Measurements from ENCODE around the gene HNRNPUL1. TPM values are rescaled to one million over a fixed set of nuclear protein-coding genes. Genes with fewer than 3 reads are reported as not detected.

Gene HNRNPUL1
- total and polyA plus RNA-seq, 2 experiments from 2014 or later, result 204 to 207 TPM

DNA sequence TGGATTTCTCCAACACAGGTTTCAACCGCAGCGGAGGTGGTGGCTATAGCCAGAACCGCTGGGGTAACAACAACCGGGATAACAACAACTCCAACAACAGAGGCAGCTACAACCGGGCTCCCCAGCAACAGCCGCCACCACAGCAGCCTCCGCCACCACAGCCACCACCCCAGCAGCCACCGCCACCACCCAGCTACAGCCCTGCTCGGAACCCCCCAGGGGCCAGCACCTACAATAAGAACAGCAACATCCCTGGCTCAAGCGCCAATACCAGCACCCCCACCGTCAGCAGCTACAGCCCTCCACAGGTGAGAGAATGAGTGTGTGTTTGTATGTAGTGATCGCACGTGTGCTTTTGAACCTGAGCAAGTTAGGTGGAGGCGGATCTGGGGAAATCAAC lies 39.8 kb downstream of the HNRNPUL1 start:
- TF ChIP-seq, protein P1, sequence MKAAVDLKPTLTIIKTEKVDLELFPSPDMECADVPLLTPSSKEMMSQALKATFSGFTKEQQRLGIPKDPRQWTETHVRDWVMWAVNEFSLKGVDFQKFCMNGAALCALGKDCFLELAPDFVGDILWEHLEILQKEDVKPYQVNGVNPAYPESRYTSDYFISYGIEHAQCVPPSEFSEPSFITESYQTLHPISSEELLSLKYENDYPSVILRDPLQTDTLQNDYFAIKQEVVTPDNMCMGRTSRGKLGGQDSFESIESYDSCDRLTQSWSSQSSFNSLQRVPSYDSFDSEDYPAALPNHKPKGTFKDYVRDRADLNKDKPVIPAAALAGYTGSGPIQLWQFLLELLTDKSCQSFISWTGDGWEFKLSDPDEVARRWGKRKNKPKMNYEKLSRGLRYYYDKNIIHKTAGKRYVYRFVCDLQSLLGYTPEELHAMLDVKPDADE (IDR thresholded peaks at IDR 0.05), result no peak
- no peak for TF ChIP-seq JUNB (IDR thresholded peaks at IDR 0.05; ENCODE audit: unreplicated experiment)
- TF ChIP-seq, protein P2, sequence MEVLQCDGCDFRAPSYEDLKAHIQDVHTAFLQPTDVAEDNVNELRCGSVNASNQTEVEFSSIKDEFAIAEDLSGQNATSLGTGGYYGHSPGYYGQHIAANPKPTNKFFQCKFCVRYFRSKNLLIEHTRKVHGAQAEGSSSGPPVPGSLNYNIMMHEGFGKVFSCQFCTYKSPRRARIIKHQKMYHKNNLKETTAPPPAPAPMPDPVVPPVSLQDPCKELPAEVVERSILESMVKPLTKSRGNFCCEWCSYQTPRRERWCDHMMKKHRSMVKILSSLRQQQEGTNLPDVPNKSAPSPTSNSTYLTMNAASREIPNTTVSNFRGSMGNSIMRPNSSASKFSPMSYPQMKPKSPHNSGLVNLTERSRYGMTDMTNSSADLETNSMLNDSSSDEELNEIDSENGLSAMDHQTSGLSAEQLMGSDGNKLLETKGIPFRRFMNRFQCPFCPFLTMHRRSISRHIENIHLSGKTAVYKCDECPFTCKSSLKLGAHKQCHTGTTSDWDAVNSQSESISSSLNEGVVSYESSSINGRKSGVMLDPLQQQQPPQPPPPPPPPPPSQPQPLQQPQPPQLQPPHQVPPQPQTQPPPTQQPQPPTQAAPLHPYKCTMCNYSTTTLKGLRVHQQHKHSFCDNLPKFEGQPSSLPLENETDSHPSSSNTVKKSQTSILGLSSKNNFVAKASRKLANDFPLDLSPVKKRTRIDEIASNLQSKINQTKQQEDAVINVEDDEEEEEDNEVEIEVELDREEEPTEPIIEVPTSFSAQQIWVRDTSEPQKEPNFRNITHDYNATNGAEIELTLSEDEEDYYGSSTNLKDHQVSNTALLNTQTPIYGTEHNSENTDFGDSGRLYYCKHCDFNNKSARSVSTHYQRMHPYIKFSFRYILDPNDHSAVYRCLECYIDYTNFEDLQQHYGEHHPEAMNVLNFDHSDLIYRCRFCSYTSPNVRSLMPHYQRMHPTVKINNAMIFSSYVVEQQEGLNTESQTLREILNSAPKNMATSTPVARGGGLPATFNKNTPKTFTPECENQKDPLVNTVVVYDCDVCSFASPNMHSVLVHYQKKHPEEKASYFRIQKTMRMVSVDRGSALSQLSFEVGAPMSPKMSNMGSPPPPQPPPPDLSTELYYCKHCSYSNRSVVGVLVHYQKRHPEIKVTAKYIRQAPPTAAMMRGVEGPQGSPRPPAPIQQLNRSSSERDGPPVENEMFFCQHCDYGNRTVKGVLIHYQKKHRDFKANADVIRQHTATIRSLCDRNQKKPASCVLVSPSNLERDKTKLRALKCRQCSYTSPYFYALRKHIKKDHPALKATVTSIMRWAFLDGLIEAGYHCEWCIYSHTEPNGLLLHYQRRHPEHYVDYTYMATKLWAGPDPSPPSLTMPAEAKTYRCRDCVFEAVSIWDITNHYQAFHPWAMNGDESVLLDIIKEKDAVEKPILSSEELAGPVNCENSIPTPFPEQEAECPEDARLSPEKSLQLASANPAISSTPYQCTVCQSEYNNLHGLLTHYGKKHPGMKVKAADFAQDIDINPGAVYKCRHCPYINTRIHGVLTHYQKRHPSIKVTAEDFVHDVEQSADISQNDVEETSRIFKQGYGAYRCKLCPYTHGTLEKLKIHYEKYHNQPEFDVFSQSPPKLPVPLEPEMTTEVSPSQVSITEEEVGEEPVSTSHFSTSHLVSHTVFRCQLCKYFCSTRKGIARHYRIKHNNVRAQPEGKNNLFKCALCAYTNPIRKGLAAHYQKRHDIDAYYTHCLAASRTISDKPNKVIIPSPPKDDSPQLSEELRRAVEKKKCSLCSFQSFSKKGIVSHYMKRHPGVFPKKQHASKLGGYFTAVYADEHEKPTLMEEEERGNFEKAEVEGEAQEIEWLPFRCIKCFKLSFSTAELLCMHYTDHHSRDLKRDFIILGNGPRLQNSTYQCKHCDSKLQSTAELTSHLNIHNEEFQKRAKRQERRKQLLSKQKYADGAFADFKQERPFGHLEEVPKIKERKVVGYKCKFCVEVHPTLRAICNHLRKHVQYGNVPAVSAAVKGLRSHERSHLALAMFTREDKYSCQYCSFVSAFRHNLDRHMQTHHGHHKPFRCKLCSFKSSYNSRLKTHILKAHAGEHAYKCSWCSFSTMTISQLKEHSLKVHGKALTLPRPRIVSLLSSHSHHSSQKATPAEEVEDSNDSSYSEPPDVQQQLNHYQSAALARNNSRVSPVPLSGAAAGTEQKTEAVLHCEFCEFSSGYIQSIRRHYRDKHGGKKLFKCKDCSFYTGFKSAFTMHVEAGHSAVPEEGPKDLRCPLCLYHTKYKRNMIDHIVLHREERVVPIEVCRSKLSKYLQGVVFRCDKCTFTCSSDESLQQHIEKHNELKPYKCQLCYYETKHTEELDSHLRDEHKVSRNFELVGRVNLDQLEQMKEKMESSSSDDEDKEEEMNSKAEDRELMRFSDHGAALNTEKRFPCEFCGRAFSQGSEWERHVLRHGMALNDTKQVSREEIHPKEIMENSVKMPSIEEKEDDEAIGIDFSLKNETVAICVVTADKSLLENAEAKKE (CRISPR knock-in tag; IDR thresholded peaks at IDR 0.05), result no peak
- TF ChIP-seq ZNF331 (CRISPR knock-in tag; IDR thresholded peaks at IDR 0.05; ENCODE audit: low read depth), result no peak
- TF ChIP-seq ZNF114 (CRISPR knock-in tag; IDR thresholded peaks at IDR 0.05), result no peak
- TF ChIP-seq, protein P3, sequence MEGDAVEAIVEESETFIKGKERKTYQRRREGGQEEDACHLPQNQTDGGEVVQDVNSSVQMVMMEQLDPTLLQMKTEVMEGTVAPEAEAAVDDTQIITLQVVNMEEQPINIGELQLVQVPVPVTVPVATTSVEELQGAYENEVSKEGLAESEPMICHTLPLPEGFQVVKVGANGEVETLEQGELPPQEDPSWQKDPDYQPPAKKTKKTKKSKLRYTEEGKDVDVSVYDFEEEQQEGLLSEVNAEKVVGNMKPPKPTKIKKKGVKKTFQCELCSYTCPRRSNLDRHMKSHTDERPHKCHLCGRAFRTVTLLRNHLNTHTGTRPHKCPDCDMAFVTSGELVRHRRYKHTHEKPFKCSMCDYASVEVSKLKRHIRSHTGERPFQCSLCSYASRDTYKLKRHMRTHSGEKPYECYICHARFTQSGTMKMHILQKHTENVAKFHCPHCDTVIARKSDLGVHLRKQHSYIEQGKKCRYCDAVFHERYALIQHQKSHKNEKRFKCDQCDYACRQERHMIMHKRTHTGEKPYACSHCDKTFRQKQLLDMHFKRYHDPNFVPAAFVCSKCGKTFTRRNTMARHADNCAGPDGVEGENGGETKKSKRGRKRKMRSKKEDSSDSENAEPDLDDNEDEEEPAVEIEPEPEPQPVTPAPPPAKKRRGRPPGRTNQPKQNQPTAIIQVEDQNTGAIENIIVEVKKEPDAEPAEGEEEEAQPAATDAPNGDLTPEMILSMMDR (conservative IDR thresholded peaks at IDR 0.05; ENCODE audit: low read depth in 2 of 2), result no peak
- TF ChIP-seq STAT1 (IDR thresholded peaks at IDR 0.05; ENCODE audit: unreplicated experiment), result no peak
- TF ChIP-seq CREB1 (CRISPR knock-in tag; IDR thresholded peaks at IDR 0.05; ENCODE audit: low read depth), result no peak
- no peak for TF ChIP-seq EZH2phosphoT487 (IDR thresholded peaks at IDR 0.05; ENCODE audit: unreplicated experiment)
- TF ChIP-seq POLR2AphosphoS5 (IDR thresholded peaks at IDR 0.05; ENCODE audit: low read depth), result no peak
- no peak for TF ChIP-seq EZH2 (IDR thresholded peaks at IDR 0.05; ENCODE audit: low read depth, unreplicated experiment)
- Mint-ChIP-seq H3K4me1 (peaks cover 14% of the 10 kb centered on the region), H3K27ac (no peak overlapping the region), H3K9me3 (no peaks in the 10 kb centered on the region; the same call in 2 of the 3 replicates), H3K27me3 (ENCODE audit: insufficient read depth, low read depth, poor library complexity) (peaks cover 19% of the 10 kb centered on the region), H3K36me3 (ENCODE audit: low read depth) (peaks cover 87% of the 10 kb centered on the region), H3K4me3 (no peak overlapping the region; the same call in 2 of the 3 replicates)
- Histone ChIP-seq H3K9me2 (ENCODE audit: insufficient read depth) (no peaks in the 10 kb centered on the region), H3K27me3 (ENCODE audit: insufficient read depth) (no peaks in the 10 kb centered on the region), H3K4me1 (ENCODE audit: insufficient read depth) (peaks cover 4% of the 10 kb centered on the region), H3K27ac (ENCODE audit: low read depth) (no peak overlapping the region), H3K36me3 (ENCODE audit: insufficient read depth) (peaks cover 80% of the 10 kb centered on the region), H3K4me2 (no peak overlapping the region), H4K20me1 (replicated peaks; ENCODE audit: insufficient read depth) (peaks cover 29% of the 10 kb centered on the region), H2AFZ (no peak overlapping the region), H3K79me2 (replicated peaks; ENCODE audit: insufficient read depth) (no peaks in the 10 kb centered on the region), H3F3A (replicated peaks; ENCODE audit: low read depth) (peaks cover 59% of the 10 kb centered on the region), H3K4me3 (no peak overlapping the region)
- no peak for DNase-seq (ENCODE audit: low spot score)
- no peak for ATAC-seq
